Panc1 (cell line): ENCODE results near the gene AGTPBP1.

Experiments
- CTCF ChIP-seq: fragments of 450-650 bp; IDR thresholded peaks from 2 replicates; pipeline ENCODE4 v1.5.1; 2017; ENCODE audit warnings: mild to moderate bottlenecking
- POLR2AphosphoS5 ChIP-seq: IDR thresholded peaks from 2 replicates; pipeline ENCODE4 v1.6.1; 2012; ENCODE audit warnings: mild to moderate bottlenecking, low read depth, low read length, moderate library complexity
- REST ChIP-seq, 2 experiments: IDR thresholded peaks; 2 replicates each; pipeline ENCODE4 v1.6.1; 2011 to 2012; ENCODE audit warnings: low read depth in 2 of 2, control low read depth in 1 of 2, low read length in 1 of 2, mild to moderate bottlenecking in 1 of 2, moderate library complexity in 1 of 2; ENCODE audit not compliant: insufficient read depth in 1 of 2

GRCh38 chr9:85745203-85745602, 3.4 kb upstream of the AGTPBP1 start:
- TF ChIP-seq CTCF (no peak), POLR2AphosphoS5 (no peak), REST (IDR thresholded peaks at IDR 0.05; ENCODE audit: insufficient read depth in 1 of 2, low read depth in 2 of 2, low read length in 1 of 2) (no peak)
